Vagina (tissue), 2 donors: Measurements from ENCODE around the gene CRELD2. TPM values are rescaled to one million over a fixed set of nuclear protein-coding genes. Genes with fewer than 3 reads are reported as not detected.

Experiments
- DNase-seq, 2 donors: peaks; one replicate each; pipeline ENCODE4 v3.0.0-alpha.2; 2017; ENCODE audit errors: extremely low spot score in 2 of 2
- H3K27ac ChIP-seq: fragments of 200-600 bp; sonication (generic); one replicate; pipeline ENCODE4 v1.5.1; 2019
- H3K27me3 ChIP-seq: fragments of 200-600 bp; sonication (generic); one replicate; pipeline ENCODE4 v1.5.1; 2019
- H3K36me3 ChIP-seq, 2 donors: fragments of 200-600 bp; sonication (generic); one replicate each; pipeline ENCODE4 v1.5.1; 2017 to 2019
- H3K4me1 ChIP-seq: fragments of 200-600 bp; sonication (generic); one replicate; pipeline ENCODE4 v1.5.1; 2019
- H3K4me3 ChIP-seq, 2 donors: fragments of 200-600 bp; sonication (generic); 1 replicate in 1 of 2; 2 replicates in 1 of 2; pipeline ENCODE4 v1.5.1; 2016 to 2019
- H3K9me3 ChIP-seq: fragments of 200-600 bp; sonication (generic); one replicate; pipeline ENCODE4 v1.5.1; 2019
- POLR2A ChIP-seq, 2 donors: fragments of 450-650 bp; IDR thresholded peaks; one replicate each; pipeline ENCODE4 v1.6.1; 2017; ENCODE audit warnings: antibody characterized with exemption in 2 of 2, mild to moderate bottlenecking in 2 of 2, moderate library complexity in 2 of 2
- POLR2AphosphoS5 ChIP-seq, 2 donors: sonication (generic); formaldehyde crosslinking; IDR thresholded peaks; one replicate each; pipeline ENCODE4 v1.9.0; 2017; ENCODE audit warnings: antibody characterized with exemption in 2 of 2, mild to moderate bottlenecking in 2 of 2, low read depth in 1 of 2; ENCODE audit not compliant: insufficient read depth in 1 of 2
- intact Hi-C: fragments of 100-400 bp; cut with DNase I; formaldehyde crosslinking; loops from one replicate; pipeline ENCODE4 v1.15.1; 2023
- total RNA-seq: library from RNA; depleted of rRNA; stranded (reverse); fragments of >200 nt; gene quantifications from one replicate; pipeline ENCODE4 v1.2.3, GENCODE V29; 2016
- TF ChIP-seq, protein P1 (sequence below), 3 experiments: fragments of 450-650 bp in 2 of 3; fragments of 200-600 bp in 1 of 3; sonication (generic) in 1 of 3; IDR thresholded peaks; one replicate each; pipeline ENCODE4 v1.5.1; 2017 to 2019; ENCODE audit warnings: antibody characterized with exemption in 3 of 3, mild to moderate bottlenecking in 2 of 3, moderate library complexity in 2 of 3

The CRELD2 gene
- total RNA-seq, 1 donor from 2014 or later = 34.4 TPM

DNA sequence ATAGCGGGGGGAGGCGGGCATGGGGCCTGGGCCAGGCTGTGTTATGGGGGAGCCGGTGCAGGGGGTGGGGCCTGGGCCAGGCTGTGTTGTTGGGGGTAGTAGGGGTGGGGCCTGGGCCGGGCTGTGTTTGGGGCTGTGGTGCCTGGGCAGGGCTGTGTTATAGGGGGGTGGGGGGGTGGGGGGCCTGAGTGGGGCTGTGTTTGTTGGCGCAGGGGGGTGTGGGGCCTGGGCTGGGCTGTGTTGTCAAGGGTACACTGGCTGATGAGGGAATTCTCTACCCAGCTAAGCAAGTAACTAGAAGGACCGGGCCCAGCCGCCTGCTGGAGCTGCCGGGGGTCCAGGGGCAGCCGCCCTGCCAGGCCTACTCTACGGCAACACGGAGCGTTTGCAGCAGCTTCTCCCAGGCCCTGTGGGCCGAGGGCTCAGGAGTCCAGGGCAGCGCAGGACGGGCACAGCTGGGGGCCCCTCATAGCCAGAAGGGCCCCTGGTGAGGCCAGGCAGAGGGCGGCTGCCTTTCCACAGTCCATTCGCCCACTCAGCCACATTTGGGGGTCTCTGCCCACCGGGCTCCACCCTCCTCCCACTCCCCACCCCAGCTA lies 32.1 kb downstream of the CRELD2 start:
- intact Hi-C loops = no loop called here
- H3K4me1 ChIP-seq = peaks cover 60% of the 10 kb centered on the region

DNA sequence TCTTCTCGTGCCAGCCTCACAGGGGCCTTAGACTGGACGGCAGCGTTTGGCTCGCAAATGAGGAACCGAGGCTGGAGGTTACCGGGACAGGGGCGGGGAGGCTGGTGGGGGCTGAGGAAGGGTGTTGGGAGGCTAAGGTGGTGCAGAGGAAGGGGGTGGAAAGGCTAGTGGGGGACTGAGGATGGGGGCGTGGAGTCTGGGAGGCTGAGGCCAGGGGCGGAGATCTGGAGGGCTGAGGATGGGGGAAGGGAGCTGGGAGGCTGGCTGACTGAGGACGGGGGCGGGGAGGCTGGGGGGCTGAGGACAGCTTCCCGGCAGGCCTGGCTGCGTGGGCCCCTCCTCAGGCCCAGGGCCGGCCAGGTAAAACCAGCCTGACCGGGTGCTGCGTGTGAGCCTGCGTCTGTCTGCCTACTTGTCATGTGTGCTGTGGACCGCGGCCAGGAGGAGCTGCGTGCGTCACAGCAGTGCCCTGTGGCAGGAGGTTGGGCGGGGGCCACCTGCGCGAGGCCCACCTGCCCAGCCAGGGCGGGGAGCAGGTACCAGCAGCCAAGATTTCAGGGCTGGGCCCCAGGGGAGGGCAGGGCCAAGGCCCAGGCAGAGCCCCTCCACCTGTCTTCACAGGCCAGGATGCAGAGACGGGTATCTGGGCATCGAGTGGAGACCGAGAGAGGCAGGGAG lies 32.7 kb downstream of the CRELD2 start:
- Histone ChIP-seq H3K27ac (peak overlapping the region; percentile 89), H3K4me1 (peaks cover 60% of the 10 kb centered on the region), H3K4me3 (no peak overlapping the region)

More for the DNA sequence above, 32.1 kb downstream of the CRELD2 start:
- no peak overlapping the region for H3K4me3 ChIP-seq
- no peaks in the 10 kb centered on the region for H3K36me3 ChIP-seq
- TF ChIP-seq POLR2AphosphoS5 (IDR thresholded peaks at IDR 0.05; ENCODE audit: insufficient read depth in 1 of 2, low read depth in 1 of 2) (no peak), POLR2A (IDR thresholded peaks at IDR 0.05) (no peak)
- TF ChIP-seq, protein P1, sequence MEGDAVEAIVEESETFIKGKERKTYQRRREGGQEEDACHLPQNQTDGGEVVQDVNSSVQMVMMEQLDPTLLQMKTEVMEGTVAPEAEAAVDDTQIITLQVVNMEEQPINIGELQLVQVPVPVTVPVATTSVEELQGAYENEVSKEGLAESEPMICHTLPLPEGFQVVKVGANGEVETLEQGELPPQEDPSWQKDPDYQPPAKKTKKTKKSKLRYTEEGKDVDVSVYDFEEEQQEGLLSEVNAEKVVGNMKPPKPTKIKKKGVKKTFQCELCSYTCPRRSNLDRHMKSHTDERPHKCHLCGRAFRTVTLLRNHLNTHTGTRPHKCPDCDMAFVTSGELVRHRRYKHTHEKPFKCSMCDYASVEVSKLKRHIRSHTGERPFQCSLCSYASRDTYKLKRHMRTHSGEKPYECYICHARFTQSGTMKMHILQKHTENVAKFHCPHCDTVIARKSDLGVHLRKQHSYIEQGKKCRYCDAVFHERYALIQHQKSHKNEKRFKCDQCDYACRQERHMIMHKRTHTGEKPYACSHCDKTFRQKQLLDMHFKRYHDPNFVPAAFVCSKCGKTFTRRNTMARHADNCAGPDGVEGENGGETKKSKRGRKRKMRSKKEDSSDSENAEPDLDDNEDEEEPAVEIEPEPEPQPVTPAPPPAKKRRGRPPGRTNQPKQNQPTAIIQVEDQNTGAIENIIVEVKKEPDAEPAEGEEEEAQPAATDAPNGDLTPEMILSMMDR (IDR thresholded peaks at IDR 0.05) = no peak
- H3K27ac ChIP-seq = peak overlapping the region; percentile 89
- H3K27me3 ChIP-seq = no peaks in the 10 kb centered on the region
- DNase-seq = no peak
- no peaks in the 10 kb centered on the region for H3K9me3 ChIP-seq

DNA sequence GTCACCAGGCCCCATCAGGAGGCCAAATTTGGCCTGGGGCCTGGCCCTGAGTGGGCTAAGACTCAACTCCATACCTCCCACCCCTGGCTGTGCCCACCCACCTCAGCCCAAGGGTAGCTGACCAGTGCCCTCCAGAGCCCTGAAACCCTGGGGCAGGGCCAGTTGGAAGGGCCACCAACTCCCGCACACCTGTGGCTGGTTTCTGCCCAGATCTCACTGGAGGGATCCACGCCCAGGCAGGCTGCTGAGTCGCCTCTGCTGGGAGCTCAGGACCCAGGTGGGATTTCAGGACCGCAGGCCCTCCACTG lies 33.2 kb downstream of the CRELD2 start:
- Histone ChIP-seq H3K4me3 (no peak overlapping the region), H3K9me3 (no peaks in the 10 kb centered on the region), H3K4me1 (peaks cover 60% of the 10 kb centered on the region), H3K27me3 (no peaks in the 10 kb centered on the region), H3K36me3 (no peaks in the 10 kb centered on the region), H3K27ac (peak overlapping the region; percentile 78)
- intact Hi-C loops = no loop called here
- TF ChIP-seq POLR2AphosphoS5 (IDR thresholded peaks at IDR 0.05; ENCODE audit: insufficient read depth in 1 of 2, low read depth in 1 of 2) = no peak
- TF ChIP-seq, protein P1 (IDR thresholded peaks at IDR 0.05) = no peak
- TF ChIP-seq POLR2A (IDR thresholded peaks at IDR 0.05) = no peak
- no peak for DNase-seq

More for the DNA sequence above, 32.7 kb downstream of the CRELD2 start:
- H3K36me3 ChIP-seq = no peaks in the 10 kb centered on the region
- intact Hi-C loops = no loop called here
- TF ChIP-seq POLR2AphosphoS5 (IDR thresholded peaks at IDR 0.05; ENCODE audit: insufficient read depth in 1 of 2, low read depth in 1 of 2) = peak; percentile 23 to 54
- TF ChIP-seq, protein P1 (IDR thresholded peaks at IDR 0.05) = no peak
- no peaks in the 10 kb centered on the region for H3K9me3 ChIP-seq
- H3K27me3 ChIP-seq = no peaks in the 10 kb centered on the region
- DNase-seq = no peak

DNA sequence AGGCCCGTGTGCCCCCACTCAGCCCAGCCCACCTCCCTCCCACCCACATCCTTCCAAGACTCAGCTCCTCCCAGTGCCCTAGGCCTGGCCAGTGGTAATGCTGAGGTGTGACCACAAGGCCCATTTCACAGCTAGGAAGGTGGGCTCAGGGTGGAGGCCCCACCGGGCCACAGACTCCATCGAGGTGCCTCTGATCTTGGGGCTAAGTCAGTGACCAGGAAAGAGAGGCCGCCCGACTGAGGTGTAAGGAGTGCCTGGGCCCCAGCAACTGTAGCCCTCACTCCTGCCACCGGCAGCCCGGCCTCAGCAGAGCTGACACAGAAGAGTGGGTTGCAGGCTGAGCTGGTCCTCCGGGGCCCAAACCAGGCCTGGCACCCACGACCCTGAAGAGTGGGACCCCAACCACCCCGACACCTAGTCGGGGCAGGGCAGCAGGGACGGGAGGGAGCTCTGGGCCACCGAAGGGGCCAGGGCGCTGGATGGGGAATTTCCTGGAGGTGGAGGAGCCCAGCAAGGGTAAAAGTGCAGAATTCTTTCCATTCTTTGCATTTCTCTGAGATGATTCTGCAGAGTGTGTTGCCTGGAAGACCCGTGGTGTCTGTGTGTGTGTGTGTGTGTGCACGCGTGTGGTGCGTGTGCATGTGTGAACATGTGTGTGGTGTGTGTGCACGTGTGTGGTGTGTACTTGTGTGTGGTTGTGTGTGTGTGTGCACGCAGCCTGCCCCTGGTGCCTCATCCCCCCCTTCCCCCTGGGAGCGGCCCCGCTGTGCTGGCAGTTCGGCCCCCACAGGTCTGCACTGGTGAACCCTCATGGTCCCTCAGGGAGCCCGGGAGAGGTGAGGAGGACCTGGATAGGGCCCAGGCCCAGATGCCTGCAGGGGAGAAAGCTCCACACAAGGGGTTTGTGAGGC lies 33.8 kb downstream of the CRELD2 start:
- TF ChIP-seq, protein P1 (IDR thresholded peaks at IDR 0.05) = no peak
- TF ChIP-seq POLR2A (IDR thresholded peaks at IDR 0.05) = no peak
- no peak for TF ChIP-seq POLR2AphosphoS5 (IDR thresholded peaks at IDR 0.05; ENCODE audit: insufficient read depth in 1 of 2, low read depth in 1 of 2)
- Histone ChIP-seq H3K36me3 (no peaks in the 10 kb centered on the region), H3K27me3 (no peaks in the 10 kb centered on the region), H3K4me1 (peaks cover 60% of the 10 kb centered on the region), H3K27ac (peak overlapping the region; percentile 78), H3K4me3 (no peak overlapping the region), H3K9me3 (no peaks in the 10 kb centered on the region)
- intact Hi-C loops = no loop called here
- DNase-seq = no peak
